HG03439 (cell line): Measurements from ENCODE around the gene MAFB.
A peak's percentile ranks its signal among the peaks of the same experiment; 100 is the strongest.

Source experiments
- ATAC-seq: cut with Tn5 transposase; IDR thresholded peaks from one replicate; pipeline ENCODE4 v1.9.1; 2021; ENCODE audit warnings: mild to moderate bottlenecking, moderate library complexity; ENCODE audit not compliant: unreplicated experiment

MAFB gene

DNA sequence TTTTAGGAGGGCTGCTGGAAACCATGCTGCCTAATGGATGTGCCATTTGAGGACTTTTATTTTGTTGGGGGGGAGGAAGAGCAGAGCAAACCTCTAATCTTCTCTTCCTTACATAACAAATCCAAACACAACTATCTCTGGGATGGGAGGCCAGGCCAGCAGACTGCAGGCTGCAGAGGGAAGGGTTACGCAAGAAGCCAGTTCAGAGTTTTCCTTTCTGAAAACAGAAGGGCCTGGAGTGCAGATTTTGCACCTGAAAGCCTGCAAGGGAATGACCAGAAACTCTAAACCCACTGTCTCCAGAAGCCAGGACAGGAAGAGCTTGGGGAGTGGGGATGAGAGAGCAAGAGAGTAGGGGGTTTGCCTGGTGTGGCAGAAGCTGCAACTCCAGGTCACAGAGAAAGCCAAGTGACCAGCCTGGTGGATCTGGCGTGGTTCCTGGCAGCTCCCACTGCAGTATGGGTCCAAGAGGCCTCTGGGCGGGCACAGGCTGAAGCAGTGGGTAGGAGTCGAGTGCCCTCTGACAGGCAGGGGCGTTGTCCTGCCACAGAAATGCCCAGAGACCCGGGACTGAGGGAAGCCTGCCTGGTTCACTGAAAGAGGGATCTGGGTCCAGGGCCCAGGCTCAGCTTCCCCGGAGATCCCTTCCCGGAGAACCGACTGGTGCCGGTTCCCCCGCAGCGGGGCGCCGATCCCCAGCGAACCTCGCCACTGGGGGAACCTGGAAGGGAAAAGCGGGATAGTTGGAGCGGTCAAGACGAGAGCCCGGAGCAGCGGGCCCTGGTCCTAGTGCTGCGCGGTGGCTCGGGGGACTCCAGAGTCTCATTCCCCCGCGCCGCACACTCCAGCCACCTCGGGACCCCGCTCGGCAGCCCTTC, 6.7 kb downstream of the MAFB start:
- ATAC-seq, result no peak

DNA sequence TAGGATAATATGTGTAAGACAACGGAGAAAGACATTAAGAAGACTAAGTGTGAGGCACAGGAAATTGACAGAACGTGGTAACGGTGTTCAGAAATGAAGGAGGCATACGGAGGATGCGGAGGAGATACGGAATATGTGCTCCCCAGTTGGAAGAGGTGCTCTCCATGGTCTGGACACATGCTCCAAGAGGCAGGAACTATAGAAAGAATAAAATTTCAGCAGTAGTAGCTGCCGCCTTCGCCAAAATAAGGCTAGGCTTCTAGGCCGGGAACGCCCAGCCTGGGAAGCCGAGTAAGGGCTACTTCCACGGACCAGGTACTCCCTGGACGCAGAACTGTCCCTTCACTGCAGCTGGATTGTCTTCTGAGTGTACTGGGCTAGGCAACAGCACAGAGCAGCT, 7.4 kb downstream of the MAFB start:
- no peak for ATAC-seq

DNA sequence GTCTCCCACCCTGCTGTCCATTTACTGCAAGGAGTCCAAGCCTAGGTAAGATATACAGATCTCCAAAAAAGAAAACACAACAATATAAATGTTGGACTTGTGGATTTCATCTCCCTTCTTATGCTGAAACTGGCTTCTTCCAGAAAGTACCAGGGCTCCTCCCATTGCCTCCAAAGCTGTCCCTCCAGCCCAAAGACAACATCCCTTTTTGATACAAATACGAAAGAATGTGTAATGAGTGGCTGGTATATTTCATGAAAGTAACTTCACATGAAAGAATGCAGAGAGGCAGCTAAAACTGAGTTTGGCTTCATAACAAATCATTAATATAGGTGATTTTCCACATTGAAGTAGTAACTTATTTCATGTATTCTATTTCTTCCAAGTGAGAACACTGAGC, 7.9 kb downstream of the MAFB start:
- ATAC-seq, result no peak

- ATAC-seq, result peak; percentile 73
Observed at GRCh38 chr20:40680161-40680959, 8.7 kb downstream of the MAFB start.

DNA sequence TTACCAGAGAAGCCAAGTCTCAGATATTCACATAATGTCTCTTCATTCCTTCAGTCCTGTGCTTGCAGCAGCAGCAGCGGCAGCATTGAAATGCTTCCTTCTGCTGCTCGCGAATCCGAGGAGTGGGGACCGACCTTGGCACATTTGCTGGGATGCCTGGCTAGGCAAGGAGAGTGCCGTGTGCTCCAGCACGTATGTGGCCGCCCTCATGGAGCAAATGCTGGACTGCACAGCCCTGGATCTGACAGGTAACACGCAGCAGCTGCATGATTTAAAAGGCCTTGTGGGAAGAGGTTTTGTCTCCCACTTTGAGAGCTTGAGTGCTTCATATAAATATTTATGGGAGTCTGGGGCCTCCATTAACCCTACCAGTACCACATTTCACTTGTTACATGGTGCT, 9.9 kb downstream of the MAFB start:
- no peak for ATAC-seq

DNA sequence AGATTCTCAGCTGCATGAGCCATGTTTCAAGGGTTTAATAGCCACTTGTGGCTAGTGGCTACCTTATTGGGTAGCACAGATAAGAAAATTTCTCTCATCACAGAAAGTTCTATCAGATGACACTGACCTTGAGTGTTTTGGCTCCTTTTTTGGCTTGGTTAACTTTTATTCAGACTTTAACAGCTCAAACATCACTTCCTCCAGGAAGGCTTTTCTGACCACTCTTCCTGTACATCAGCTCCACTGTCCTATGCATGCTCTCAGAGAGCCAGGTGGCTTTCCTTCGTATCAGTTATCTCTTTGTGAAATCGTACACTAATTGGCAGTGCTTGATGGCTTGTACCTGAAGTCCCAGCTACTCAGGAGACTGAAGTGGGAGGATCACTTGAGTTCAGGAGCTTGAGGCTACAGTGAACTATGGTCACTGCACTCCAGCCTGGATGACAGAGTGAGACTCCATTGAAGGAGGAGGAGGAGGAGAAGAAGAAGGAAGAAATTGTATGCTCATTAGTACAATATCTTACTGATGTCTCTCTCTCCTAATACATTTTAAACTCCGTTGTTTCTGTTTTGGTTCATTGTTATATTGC, 10.7 kb downstream of the MAFB start:
- no peak for ATAC-seq

- ATAC-seq, result no peak
Observed at GRCh38 chr20:40677343-40677924, 11.6 kb downstream of the MAFB start.

DNA sequence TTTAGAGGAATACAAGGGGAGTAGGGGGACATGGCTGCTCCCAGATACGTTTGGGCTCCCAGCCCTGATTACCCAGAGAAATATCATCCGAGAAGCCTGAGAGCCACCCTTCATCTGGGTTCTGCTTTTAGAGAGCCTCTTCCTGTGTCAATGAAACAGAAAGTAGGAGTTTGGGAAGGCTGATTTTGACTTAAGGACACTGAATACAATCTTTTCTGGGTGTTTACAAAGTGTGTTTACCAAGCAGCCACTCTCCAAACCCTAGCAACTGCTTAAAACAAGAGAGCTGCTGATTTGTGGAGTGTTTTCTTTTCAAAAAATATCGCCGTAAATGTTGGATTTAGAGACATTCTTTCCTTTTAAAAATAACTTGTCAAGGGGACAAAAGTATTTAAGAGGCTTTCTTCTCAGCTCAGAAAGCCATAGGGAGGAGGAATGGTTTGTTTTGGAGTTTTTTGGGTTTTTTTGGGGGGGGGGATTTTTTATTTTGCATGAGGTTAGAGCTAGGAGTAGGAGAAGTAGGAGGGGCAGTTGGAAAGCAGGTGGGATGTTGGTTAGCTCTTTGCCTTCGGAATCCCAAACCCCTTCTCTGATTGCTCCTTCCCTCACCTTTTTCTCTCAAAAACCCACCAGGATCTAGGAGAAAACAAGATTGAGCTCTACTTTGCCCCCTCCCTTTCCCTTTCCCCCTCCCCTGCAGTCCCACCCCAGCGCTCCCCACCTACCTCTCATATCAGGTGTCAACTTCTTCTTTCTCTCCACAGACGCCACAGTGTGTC, 12.4 kb downstream of the MAFB start:
- no peak for ATAC-seq

DNA sequence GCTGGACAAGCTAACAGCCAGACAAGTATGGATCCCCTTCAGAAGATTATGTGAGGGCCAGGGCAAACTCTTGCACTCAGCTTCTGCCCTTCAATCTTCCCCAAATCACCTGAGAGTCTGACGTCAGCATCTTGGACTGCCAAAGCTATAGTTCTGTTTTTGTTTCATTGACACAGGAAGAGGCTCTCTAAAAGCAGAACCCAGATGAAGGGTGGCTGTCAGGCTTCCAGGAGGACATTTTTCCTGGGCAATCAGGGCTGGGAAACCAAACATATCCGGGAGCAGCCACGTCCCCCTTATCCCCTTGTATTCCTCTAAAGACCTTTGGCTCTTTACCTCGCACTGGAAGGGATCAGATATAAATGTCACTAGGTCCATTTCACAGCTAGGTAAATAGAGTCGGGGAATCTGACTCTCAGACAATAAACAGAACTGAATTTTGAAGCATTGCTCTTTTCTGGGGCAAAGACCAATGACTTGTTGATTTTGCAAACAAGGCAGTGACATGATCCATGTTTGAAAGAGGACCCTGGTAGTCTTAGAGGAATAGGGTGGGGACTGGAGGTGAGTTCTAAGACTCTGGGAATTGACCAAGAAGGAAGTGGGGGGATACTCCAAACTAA, 13.3 kb downstream of the MAFB start:
- no peak for ATAC-seq

- ATAC-seq, result no peak
Observed at GRCh38 chr20:40673442-40673841, 15.6 kb downstream of the MAFB start.

DNA sequence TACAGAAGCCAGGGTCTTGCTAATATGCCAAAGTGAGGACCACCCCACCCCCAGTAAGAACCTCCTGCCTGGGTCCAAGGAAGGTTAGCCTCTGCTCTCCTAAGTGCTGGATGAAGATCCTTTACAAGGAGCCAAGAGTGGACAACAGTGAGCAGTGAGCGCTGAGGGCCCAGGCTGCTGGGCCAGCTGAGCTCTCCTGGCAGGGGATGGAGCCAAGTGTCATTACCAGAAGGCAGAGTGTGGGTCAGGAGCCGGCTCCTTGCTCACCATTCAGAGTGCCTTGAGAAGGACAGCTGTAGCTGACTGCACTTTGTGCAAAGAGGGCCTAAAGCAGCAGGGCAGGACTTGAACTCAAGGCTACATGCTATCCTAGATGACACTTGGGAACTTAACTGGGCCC, 16.9 kb downstream of the MAFB start:
- ATAC-seq, result no peak

DNA sequence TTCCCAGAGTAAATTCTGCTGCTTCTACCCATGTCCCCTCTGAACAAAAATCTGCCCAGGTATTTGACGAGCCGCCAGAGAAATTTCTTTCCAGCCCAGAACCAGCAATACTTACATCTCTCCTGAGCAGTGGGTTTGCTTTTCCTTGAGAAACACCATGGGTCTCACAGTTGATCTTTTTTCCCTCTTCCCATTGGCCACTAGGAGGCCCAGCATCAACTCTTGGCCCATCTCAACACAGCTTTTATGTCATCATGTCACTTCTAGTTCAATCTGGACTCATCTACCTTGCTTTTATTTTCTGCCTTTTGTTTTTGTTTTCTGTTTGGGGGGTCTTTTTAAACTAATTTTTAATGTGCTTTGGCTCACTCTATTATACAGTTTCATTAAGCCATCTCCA, 18.8 kb downstream of the MAFB start:
- ATAC-seq, result no peak

GRCh38 chr20:40669692-40670091, 19.3 kb downstream of the MAFB start:
- ATAC-seq, result no peak

DNA sequence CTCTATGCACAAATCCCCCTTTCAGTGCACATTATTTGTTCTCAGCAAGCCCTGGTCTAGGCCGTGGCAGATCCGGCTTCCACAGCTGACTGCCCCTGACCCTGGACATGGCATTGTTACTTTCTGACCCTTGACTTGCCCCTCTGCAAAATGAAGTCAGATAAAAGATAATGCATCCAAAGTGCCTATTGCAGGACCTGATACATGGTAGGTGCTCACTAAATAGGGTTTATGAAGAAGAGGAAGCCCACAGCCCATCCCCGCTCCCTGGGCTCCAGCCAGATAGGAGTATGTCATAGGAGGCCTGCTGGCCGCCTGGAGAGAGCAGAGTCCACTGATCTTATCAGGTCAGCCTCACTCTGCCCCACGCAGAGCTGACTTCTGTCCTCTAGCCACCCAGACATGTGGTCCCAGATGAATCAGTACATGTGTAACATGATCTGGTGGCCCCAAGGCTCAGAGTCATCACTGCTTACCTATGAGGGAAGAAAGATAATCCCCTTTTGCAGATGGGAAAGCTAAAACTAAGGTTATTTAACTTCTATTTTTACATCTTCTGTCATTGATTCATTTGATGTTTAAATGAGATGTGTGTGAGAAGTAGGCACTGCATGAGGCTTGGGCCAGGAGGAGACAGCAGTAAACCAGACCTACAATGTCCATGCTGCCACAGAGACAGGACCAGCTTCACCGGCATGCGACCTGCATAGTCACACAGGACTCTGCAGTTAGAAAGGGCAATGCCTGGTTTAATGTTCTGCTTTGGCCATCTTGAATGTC, 20.4 kb downstream of the MAFB start:
- ATAC-seq, result no peak

GRCh38 chr20:40667503-40667902, 21.5 kb downstream of the MAFB start:
- ATAC-seq, result no peak

GRCh38 chr20:40666336-40666735, 22.7 kb downstream of the MAFB start:
- no peak for ATAC-seq

- ATAC-seq, result no peak
Observed at GRCh38 chr20:40664891-40665290, 24.1 kb downstream of the MAFB start.

DNA sequence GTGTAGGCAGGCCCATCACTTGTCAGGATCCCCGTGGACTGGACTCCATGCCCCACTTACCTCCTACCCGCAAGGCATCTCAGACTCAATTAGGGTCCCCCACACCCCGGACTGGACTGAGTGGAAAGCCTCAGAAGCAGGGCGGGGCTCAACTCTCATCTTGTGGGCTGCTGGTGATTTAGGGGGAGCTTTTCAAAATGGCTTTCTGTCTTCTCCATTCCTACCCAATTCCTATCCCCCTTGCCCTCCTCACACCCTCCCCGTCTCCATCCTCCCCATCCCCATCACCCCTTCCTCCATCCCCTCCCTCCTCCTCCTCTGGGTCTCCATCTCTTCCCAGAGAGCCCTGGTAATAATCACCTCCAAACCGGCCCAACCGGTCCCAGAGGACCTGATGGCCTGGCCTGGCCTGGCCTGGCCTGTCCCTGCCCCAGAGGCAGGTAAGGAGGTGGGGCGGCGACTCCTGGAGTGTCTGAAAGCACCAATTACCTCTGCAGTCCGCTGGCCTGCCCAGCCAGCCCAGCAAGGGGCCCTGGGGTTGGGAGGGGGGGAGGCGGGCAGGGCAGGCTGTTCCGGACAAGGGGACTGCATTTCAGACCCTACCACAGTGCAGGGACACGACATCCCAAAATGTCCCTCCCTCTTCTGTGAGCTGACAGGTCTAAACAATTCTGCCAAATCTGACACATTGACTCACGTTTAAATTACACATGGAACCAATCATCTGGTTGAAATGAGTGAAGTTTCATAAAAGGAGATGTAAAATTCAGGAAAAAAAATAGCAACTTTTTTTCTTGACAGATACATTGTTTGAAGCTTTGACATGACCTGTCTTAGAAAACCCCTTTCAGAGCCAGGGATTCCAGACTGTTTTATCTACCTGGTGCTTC, 24.8 kb downstream of the MAFB start:
- no peak for ATAC-seq
